GM11168 (cell line): ENCODE data around the gene TBCEL.
"Not testable (repeated sequence)": the region's sequence is repeated elsewhere in the genome, so short reads cannot be mapped to it uniquely, and the experiment has no call there.

Experiments
- in situ Hi-C: fragments of 300-500 bp; cut with MboI; formaldehyde crosslinking; loops from one replicate; pipeline ENCODE4 v1.12.0; 2022; ENCODE audit warnings: low sequenced_read_pairs; ENCODE audit not compliant: unreplicated experiment

TBCEL gene

GRCh38 chr11:121023848-121024751 is at the start of gene TBCEL:
Gene TBCEL, plus strand, starts transcription at chr11:121024102. Its CDS starts 21,589 bp downstream, at chr11:121045691.
- in situ Hi-C loops, result no loop called here

GRCh38 chr11:120974466-120974865 is 49.4 kb upstream of the TBCEL start:
- in situ Hi-C loops, result no loop called here

GRCh38 chr11:120974965-120975364 is 48.9 kb upstream of the TBCEL start:
- in situ Hi-C loops, result no loop called here

GRCh38 chr11:120977266-120978137 is 46.4 kb upstream of the TBCEL start:
- in situ Hi-C loops, result no loop called here

GRCh38 chr11:120978701-120979100 is 45.2 kb upstream of the TBCEL start:
- in situ Hi-C loops, result no loop called here

GRCh38 chr11:120985718-120986569 is 38.0 kb upstream of the TBCEL start:
- in situ Hi-C loops, result no loop called here

GRCh38 chr11:120988603-120989002 is 35.3 kb upstream of the TBCEL start:
- in situ Hi-C loops, result no loop called here

GRCh38 chr11:120991830-120992686 is 31.8 kb upstream of the TBCEL start:
- in situ Hi-C loops, result no loop called here

- in situ Hi-C loops, result no loop called here
Measured at GRCh38 chr11:120994091-120994859, 29.6 kb upstream of the TBCEL start.

GRCh38 chr11:120995184-120995583 is 28.7 kb upstream of the TBCEL start:
- in situ Hi-C loops, result no loop called here

GRCh38 chr11:120996973-120997372 is 26.9 kb upstream of the TBCEL start:
- in situ Hi-C loops, result no loop called here

- in situ Hi-C loops, result no loop called here
Measured at GRCh38 chr11:120998581-120998980, 25.3 kb upstream of the TBCEL start.

GRCh38 chr11:121004206-121004840 is 19.6 kb upstream of the TBCEL start:
- in situ Hi-C loops, result no loop called here

- in situ Hi-C loops, result no loop called here
Measured at GRCh38 chr11:121006922-121007321, 17.0 kb upstream of the TBCEL start.

GRCh38 chr11:121008551-121008950 is 15.4 kb upstream of the TBCEL start:
- in situ Hi-C loops, result no loop called here

- in situ Hi-C loops, result no loop called here
Measured at GRCh38 chr11:121012091-121012490, 11.8 kb upstream of the TBCEL start.

- in situ Hi-C loops, result no loop called here
Measured at GRCh38 chr11:121018746-121019145, 5.2 kb upstream of the TBCEL start.

- in situ Hi-C loops, result not testable (repeated sequence)
Measured at GRCh38 chr11:121021718-121022117, 2.2 kb upstream of the TBCEL start.
